Stimulated activated CD4-positive, alpha-beta T cell treated with anti-CD3 and anti-CD28 coated beads, Interleukin-1b, Interleukin-23, amount 100 ng/mL, for 48 hours (primary cell): ENCODE measurements around the gene PLP1.
"Not testable (repeated sequence)": the region's sequence is repeated elsewhere in the genome, so short reads cannot be mapped to it uniquely, and the experiment has no call there.

ENCODE experiments used
- DNase-seq: peaks from one replicate; pipeline ENCODE4 v3.0.0-alpha.2; 2020

Gene PLP1

DNA sequence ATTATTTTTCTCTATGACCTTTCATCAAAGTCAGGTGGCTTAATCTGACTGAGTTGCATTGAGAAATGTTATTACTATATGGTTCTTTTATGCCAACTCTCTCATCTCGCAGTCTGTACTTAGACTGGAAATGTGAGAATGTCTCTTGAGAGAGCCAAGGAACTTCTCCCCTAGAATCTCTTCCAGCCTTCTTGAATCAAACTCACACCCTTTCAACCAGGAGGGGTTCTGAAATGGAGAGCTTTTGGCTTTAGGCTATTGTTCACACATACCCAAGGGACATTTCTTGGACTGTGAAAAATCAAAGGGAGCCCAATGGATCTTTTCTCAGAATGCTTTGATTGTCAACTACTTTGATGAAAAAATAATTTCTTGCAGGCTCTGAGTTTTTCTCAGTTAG, 5.1 kb downstream of the PLP1 start:
- no peak for DNase-seq

DNA sequence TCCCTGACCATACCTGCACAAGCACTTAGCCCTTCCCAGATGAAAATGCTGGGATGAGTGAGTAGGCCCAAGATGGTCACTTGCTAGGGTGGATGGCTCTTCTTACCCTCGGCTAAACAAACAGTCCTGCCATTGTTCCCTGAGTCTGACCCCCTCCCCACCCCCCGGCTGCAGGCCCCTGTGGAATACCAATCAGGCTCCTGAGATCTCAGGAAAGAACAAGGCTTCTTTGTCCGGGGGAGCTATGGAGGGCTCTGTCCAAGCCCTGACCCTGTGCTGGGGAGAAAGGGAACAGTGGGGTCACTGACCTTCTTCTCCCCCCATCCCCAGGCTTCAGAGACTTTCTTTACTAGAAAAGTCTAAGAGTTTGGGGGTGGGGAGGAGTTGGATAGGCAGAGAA, 6.0 kb downstream of the PLP1 start:
- no peak for DNase-seq

- DNase-seq: no peak
These were observed 6.6 kb downstream of the PLP1 start for GRCh38 chrX:103783196-103783595.

- no peak for DNase-seq
These were observed 7.3 kb downstream of the PLP1 start for GRCh38 chrX:103783971-103784370.

DNA sequence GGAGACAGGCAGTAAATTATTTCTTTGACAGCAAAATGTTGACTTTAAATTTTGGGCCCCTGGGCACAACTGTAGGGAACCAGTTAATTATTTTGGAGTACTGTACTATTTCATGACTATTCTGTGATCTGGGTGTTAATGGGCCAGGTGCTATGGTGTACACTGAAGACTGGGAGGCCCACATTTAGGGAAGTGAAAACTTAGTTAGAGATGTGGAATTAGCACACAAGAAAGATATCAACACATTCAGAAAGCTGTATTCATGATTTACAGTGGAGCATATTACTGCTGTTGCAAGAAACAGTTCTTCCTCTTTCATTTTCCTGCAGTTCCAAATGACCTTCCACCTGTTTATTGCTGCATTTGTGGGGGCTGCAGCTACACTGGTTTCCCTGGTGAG, 12.4 kb downstream of the PLP1 start:
- DNase-seq: no peak

DNA sequence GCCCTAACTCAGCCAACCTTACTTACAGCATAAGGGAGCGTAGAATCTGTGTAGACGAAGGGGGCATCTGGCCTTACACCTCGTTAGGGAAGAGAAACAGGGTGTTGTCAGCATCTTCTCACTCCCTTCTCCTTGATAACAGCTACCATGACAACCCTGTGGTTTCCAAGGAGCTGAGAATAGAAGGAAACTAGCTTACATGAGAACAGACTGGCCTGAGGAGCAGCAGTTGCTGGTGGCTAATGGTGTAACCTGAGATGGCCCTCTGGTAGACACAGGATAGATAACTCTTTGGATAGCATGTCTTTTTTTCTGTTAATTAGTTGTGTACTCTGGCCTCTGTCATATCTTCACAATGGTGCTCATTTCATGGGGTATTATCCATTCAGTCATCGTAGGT, 14.6 kb downstream of the PLP1 start:
- DNase-seq: no peak

DNA sequence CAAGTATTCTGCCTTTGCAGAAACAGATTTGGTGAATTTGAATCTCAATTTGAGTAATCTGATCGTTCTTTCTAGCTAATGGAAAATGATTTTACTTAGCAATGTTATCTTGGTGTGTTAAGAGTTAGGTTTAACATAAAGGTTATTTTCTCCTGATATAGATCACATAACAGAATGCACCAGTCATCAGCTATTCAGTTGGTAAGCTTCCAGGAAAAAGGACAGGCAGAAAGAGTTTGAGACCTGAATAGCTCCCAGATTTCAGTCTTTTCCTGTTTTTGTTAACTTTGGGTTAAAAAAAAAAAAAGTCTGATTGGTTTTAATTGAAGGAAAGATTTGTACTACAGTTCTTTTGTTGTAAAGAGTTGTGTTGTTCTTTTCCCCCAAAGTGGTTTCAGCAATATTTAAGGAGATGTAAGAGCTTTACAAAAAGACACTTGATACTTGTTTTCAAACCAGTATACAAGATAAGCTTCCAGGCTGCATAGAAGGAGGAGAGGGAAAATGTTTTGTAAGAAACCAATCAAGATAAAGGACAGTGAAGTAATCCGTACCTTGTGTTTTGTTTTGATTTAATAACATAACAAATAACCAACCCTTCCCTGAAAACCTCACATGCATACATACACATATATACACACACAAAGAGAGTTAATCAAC, 15.3 kb downstream of the PLP1 start:
- DNase-seq: no peak

DNA sequence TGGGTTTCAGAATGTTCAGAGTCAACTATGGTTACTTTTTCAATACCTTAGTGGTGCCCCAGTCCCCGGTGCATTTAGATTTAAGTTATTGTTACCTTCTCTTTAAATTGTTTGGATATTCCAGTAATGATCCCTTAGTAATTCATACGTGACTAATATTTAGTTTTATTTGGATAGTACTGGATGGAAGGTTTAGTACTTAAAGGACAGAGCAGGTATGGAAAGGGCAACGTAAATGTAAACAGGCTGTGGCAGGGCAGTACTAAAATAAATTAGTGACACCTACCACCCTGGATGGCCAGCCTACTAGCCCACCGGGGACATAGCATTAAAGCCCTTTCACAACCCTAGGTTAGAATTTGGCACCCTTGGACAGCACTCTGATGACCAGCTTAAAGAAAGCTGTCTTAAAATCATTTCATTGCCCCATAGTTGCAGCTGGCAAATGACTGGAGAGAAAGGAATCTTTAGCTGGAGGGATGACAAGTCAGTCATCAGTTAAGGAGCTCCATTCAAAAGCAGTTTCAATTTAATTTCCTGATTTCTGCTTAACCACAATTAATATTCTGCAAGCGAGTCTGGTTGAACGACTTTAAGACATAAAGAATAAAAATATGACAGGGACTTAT, 16.4 kb downstream of the PLP1 start:
- DNase-seq: no peak

GRCh38 chrX:103793545-103793940, 16.9 kb downstream of the PLP1 start:
- no peak for DNase-seq

- no peak for DNase-seq
These were observed 17.5 kb downstream of the PLP1 start for GRCh38 chrX:103794119-103794518.

DNA sequence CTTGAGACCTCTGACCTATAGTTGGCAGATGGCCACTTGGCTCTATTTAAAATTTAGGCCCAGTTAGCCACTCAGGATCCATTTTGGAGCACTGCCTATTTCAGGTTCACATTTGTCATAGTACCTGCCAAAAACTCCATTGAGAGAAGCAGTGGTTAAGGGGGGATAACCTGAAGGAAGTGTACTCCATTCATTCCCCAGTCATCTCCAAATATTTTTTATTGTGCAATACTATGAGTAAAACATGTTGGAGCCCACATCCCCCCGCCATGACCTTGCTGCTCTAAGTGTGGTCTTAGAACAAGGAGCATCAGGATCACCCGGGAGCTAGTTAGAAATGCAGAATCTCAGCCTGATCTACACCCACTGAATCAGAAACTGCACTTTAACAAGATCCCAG, 21.1 kb downstream of the PLP1 start:
- no peak for DNase-seq

GRCh38 chrX:103800318-103800717, 23.7 kb downstream of the PLP1 start:
- DNase-seq: no peak

DNA sequence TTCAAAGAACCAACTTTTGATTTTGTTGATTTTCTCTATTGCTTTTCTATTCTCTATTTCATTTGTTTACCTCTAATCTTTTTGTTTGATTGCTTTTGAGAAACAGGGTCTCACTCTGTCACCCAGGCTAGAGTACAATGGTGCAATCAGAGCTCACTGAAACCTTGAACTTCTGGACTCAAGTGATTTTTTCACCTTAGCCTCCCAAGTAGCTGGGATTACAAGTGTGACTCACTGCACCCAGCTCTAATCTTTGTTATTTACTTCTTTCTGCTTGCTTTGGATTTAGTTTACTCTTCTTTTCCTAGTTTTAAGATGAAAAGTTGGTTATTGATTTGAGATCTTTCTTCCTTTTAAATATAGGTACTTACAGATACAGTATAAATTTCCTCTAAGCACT, 29.2 kb downstream of the PLP1 start:
- no peak for DNase-seq

GRCh38 chrX:103806862-103807474, 30.3 kb downstream of the PLP1 start:
- DNase-seq: no peak

DNA sequence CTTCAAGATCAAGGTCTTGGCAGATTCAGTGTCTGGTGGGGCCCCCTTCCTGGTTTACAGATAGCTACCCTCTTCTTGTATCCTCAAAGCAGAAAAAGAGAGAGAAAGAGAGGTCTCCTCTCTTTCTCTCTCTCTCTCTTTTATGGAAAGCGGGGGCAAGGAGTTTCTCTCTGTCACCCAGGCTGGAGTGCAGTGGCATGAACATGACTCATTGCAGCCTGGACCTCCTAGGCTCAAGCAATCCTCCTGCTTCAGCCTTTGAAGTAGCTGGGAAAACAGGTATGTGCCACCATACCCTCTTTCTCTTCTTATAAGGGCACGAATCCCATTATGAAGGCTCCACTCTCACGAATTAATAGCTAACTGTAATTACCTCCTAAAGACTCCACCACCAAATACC, 35.2 kb downstream of the PLP1 start:
- DNase-seq: no peak

DNA sequence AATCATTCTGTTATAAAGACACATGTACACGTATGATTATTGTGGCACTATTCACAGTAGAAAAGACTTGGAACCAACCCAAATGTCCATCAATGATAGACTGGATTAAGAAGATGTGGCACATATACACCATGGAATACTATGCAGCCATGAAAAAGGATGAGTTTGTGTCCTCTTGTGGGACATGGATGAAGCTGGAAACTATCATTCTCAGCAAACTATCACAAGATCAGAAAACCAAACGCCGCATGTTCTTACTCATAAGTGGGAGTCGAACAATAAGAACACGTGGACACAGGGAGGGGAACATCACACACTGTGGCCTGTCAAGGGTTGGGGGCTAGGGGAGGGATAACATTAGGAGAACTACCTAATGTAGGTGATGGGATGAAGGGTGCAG, 40.5 kb downstream of the PLP1 start:
- DNase-seq: not testable (repeated sequence)

DNA sequence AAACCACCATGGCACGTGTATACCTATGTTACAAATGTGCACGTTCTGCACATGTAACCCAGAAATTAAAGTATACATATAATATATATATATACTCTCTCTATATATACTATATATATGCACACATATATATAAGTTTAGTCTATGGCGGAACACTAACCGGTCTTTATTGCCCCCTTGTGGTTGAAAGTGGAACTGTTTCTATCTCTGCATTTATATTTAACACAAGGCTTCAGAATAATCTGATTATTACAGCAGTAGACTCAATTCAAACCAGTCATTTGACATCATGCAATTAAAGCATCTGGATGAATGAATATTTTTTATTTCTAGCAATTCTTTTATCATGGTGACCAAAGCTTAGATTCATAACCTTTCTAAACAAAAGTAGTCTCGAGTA, 40.9 kb downstream of the PLP1 start:
- no peak for DNase-seq

DNA sequence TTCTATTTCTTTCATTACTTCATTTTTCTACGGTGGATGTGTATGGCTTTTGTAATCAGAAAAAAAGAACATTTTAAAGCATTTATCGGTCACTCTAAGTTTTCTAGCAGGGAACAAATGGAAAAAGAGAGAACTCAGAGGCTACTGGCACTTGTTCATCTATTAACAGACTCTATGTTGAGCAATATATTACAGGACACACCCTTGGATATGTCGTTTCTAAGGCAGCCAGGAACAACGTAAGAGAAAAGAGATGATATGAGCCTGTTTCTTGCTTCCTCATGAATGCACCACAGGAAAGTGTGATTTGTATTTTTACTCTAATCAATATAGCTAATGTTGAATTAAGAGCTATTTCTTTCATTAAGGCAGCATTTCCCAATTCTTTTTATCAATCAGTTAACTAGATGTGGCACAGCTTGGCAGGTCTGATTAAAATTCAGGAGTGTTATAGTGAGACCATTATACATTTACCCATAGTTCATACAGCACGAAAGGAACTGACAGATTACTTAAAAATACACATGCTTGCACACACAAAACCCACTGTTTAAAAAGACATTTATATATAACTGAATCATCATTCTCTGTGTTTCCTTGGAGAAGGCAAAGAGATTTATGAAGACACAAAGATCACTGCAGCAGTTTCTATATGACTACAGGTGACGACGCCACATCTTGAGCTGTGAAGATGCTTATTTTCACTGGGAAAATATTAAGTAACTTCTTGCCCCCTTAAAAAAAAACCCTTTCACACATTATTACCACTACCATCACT, 42.4 kb downstream of the PLP1 start:
- DNase-seq: no peak

GRCh38 chrX:103820802-103821201, 44.2 kb downstream of the PLP1 start:
- DNase-seq: not testable (repeated sequence)

GRCh38 chrX:103823591-103823990, 47.0 kb downstream of the PLP1 start:
- no peak for DNase-seq

DNA sequence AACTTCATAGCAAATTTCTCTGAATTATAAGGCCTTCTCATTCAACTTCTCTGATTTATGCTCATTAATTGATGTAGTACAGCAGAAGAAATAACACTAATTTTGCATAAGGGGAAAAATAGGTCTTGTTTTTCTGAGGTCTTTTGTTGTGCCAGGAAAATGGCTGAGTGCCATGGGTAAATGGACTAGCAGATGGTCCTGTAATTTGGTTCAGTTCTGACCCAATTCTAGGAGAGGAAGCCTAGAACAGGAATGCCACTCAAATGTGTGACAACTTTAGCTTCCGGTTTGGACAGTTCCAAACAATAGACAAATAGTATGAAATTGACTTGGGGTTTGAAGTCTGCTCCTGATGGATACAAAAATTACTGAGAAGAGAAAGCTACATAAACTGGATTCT, 49.2 kb downstream of the PLP1 start:
- DNase-seq: no peak

- no peak for DNase-seq
These were observed 51.9 kb downstream of the PLP1 start for GRCh38 chrX:103828529-103828928.

- DNase-seq: no peak
These were observed 54.2 kb downstream of the PLP1 start for GRCh38 chrX:103830848-103831247.

- DNase-seq: no peak
These were observed 54.7 kb downstream of the PLP1 start for GRCh38 chrX:103831342-103831802.
